ENCODE data around the gene TGFBR2.

DNA sequence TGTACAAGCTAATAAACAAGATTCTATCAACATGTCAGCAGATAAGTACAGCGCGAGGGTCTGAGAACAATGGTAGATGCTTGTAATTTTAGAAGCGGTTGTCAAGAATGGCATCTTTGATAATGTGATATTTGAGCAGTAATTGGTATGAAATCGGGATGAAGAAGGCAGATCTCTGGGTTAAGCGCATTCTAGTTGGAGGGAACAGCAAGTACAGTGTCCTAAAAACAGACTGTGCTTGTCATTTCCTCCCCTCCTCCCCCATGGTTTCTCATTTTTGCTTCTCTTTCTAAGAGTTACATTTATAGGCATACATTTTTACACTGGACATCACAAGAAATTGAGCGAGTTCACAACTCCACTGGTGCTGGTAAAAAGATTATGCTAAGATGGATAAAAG, 23.3 kb downstream of the TGFBR2 start:
- TF ChIP-seq, protein P1, sequence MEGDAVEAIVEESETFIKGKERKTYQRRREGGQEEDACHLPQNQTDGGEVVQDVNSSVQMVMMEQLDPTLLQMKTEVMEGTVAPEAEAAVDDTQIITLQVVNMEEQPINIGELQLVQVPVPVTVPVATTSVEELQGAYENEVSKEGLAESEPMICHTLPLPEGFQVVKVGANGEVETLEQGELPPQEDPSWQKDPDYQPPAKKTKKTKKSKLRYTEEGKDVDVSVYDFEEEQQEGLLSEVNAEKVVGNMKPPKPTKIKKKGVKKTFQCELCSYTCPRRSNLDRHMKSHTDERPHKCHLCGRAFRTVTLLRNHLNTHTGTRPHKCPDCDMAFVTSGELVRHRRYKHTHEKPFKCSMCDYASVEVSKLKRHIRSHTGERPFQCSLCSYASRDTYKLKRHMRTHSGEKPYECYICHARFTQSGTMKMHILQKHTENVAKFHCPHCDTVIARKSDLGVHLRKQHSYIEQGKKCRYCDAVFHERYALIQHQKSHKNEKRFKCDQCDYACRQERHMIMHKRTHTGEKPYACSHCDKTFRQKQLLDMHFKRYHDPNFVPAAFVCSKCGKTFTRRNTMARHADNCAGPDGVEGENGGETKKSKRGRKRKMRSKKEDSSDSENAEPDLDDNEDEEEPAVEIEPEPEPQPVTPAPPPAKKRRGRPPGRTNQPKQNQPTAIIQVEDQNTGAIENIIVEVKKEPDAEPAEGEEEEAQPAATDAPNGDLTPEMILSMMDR (IDR thresholded peaks at IDR 0.05): no peak
- TF ChIP-seq POLR2AphosphoS5 (IDR thresholded peaks at IDR 0.05): no peak
- TF ChIP-seq POLR2A (IDR thresholded peaks at IDR 0.05): no peak
